Spinal cord (tissue), 10 donors: Measurements from ENCODE around the gene TREML4. TPM values are rescaled to one million over a fixed set of nuclear protein-coding genes. Genes with fewer than 3 reads are reported as not detected.

ENCODE experiments used
- DNase-seq, 6 donors: peaks; one replicate each; pipeline versions ENCODE4 v3.0.0 to v3.0.0-alpha.2; 2013 to 2015; ENCODE audit warnings: low spot score in 6 of 6, low read depth in 4 of 6
- H3K27ac ChIP-seq: one replicate; pipeline ENCODE4 v1.5.1; 2013; ENCODE audit warnings: low read depth, low read length, control low read depth
- H3K27me3 ChIP-seq: one replicate; pipeline ENCODE4 v1.6.1; 2013; ENCODE audit warnings: low read length; ENCODE audit not compliant: control insufficient read depth, insufficient read depth
- H3K36me3 ChIP-seq: one replicate; pipeline ENCODE4 v1.6.1; 2013; ENCODE audit warnings: low read length; ENCODE audit not compliant: control insufficient read depth, insufficient read depth
- H3K4me1 ChIP-seq: one replicate; pipeline ENCODE4 v1.6.1; 2013; ENCODE audit warnings: low read length; ENCODE audit not compliant: control insufficient read depth, insufficient read depth
- H3K4me3 ChIP-seq: one replicate; pipeline ENCODE4 v1.5.1; 2013; ENCODE audit warnings: low read depth, low read length, control low read depth
- H3K9me3 ChIP-seq: one replicate; pipeline ENCODE4 v1.6.1; 2013; ENCODE audit warnings: low read length; ENCODE audit not compliant: control insufficient read depth, insufficient read depth
- WGBS: methylation state at CpG from one replicate; pipeline ENCODE4 v1.1.5; 2013; ENCODE audit warnings: missing lambda C conversion rate; ENCODE audit not compliant: insufficient coverage; 5-methylcytosine and 5-hydroxymethylcytosine counted together
- polyA plus RNA-seq, 2 donors: library from polyadenylated mRNA; unstranded; fragments of 120-200 nt; gene quantifications; one replicate each; pipeline ENCODE4 v1.2.1, GENCODE V29; 2013; ENCODE audit not compliant: insufficient read length in 2 of 2
- total RNA-seq, 2 donors: library from RNA; depleted of rRNA in 1 of 2; stranded (reverse); fragments of 120-200 nt in 1 of 2; fragments of >200 nt in 1 of 2; gene quantifications; one replicate each; pipeline versions ENCODE4 v1.2.3 to v1.2.4, GENCODE V29; 2013 to 2014
- donor health status: healthy.

TREML4 gene
- total and polyA plus RNA-seq, 4 donors, result 0.10 TPM; not detected in 3

DNA sequence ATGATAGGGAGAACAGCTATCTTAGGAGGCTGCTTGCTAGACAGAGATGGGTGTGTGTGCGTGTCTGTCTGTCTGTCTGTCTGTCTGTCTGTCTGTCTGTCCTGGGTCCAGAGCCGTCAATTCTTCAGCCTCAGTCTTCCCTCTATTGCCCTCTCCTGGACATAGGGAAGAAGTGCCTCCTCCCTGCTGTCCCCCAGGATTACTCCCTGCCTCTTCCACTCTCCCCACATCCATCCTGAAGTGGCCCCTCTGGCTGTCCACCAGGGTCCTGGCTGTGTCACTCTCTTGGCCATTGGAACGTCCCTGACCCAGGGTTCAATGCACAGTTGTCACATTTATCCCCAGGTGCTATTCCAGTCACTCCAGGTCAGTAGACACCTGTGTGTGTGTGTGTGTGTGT, 37.4 kb upstream of the TREML4 start:
- WGBS, result 100% methylated on average over 2 of the region's 3 CpGs

DNA sequence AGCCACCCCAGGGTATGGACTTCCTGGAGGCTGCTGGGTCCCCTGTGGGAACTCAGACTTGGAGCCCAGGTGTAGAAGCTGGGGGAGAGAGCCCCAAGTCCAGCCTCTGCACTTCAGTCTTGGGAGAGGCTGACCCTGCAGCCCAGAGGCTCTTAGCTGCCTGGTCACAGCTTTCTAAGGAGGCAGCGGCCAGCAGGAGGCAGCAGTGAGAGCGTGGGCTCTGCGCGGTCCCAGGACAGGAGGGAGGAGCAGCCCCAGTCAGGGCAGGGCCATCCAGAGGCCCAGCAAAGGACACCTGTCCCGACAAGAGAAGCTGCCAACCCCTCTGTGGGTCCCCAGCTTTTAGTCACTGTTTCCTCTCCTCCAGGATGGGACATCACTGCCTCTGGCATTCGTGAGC, 36.6 kb upstream of the TREML4 start:
- H3K4me3 ChIP-seq, result no peak overlapping the region
- peak in 1 of 6 donors; percentile 5 for DNase-seq
- no peaks in the 10 kb centered on the region for H3K27me3 ChIP-seq
- H3K4me1 ChIP-seq, result no peaks in the 10 kb centered on the region
- H3K36me3 ChIP-seq, result no peaks in the 10 kb centered on the region
- no peak overlapping the region for H3K27ac ChIP-seq
- H3K9me3 ChIP-seq, result no peaks in the 10 kb centered on the region
- WGBS, result 18% methylated on average over 4 of the region's 6 CpGs

More for the DNA sequence above, 37.4 kb upstream of the TREML4 start:
- Histone ChIP-seq H3K27ac (no peak overlapping the region), H3K27me3 (no peaks in the 10 kb centered on the region), H3K9me3 (no peaks in the 10 kb centered on the region), H3K4me3 (no peak overlapping the region), H3K36me3 (no peaks in the 10 kb centered on the region), H3K4me1 (no peaks in the 10 kb centered on the region)
- no peak for DNase-seq

DNA sequence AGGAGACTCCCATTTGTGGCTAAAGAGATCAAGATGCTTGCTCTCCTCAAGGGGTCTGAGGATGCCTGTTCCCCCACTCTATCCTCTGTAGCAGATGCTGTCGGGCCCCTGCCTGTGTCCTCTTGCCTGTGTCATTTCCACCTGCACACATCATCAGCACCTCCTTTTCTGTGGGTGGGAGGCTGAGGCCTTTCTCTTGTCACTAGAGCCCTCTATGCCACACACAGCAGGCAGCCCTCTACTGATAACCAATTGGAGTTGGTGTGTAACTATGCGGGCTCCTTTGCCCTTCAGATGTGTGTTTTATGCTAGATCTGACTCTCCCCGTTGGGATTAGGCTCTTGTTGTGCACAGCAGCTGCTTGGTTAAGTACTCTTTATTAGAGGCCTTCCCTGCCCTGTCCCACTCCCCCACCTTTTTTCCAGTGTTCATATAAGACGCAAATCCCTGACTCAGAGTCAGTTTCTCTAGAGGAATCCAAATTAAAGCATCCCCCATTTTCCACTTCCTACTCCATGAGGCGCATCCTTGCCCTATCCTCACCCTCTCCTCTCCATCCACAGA, 34.9 kb upstream of the TREML4 start:
- no peaks in the 10 kb centered on the region for H3K4me1 ChIP-seq
- WGBS, result 81% methylated on average over 4 of the region's 5 CpGs

DNA sequence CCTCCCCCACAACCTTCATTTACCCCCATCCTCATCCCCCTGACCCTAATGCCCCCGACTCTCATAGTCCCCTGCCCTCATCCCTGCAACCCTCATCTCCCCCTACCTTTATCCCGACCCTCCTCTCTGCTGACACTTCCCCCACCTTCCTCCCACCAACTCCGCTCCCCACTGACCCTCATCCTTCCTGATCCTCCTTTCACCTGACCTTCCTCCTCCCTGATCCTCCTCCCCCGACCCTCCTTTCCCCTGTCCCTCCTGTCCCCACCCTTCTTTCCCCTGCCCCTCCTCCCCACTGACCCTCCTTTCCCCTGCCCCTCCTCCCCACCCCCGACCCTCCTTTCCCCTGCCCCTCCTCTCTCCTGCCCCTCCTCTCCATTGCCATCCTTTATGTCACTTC, 34.3 kb upstream of the TREML4 start:
- no peaks in the 10 kb centered on the region for H3K27me3 ChIP-seq
- no peak for DNase-seq
- H3K9me3 ChIP-seq, result no peaks in the 10 kb centered on the region
- H3K4me1 ChIP-seq, result no peaks in the 10 kb centered on the region
- H3K36me3 ChIP-seq, result no peaks in the 10 kb centered on the region
- no peak overlapping the region for H3K27ac ChIP-seq
- H3K4me3 ChIP-seq, result no peak overlapping the region
- 64% methylated on average over 3 of the region's 5 CpGs for WGBS

More for the DNA sequence above, 34.9 kb upstream of the TREML4 start:
- Histone ChIP-seq H3K27me3 (no peaks in the 10 kb centered on the region), H3K4me3 (no peak overlapping the region), H3K9me3 (no peaks in the 10 kb centered on the region), H3K36me3 (no peaks in the 10 kb centered on the region), H3K27ac (no peak overlapping the region)
- DNase-seq, result no peak

DNA sequence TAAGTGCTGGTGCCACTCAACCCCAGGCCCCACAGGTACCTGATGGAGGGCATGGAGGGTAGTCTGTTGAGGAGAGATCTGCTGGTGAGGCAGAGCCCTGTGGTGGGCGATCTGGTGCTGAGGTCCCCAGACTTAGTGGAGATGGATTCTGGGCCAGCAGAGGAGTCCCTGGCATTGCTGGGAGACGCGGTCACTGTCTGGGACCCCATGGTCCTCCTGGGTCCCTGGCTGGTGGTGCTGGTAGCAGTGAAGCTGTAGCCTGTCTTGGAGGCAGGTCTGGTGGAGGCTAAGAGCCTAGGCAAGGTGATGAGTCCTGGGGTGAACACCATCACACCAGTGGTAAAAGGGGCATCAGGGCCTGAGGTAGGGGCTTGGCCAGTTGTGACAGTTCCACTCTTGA, 33.8 kb upstream of the TREML4 start:
- H3K4me3 ChIP-seq, result no peak overlapping the region
- no peak for DNase-seq
- 98% methylated on average over 3 of the region's 3 CpGs for WGBS
- H3K27me3 ChIP-seq, result no peaks in the 10 kb centered on the region
- H3K4me1 ChIP-seq, result no peaks in the 10 kb centered on the region
- no peaks in the 10 kb centered on the region for H3K9me3 ChIP-seq
- no peak overlapping the region for H3K27ac ChIP-seq
- no peaks in the 10 kb centered on the region for H3K36me3 ChIP-seq

DNA sequence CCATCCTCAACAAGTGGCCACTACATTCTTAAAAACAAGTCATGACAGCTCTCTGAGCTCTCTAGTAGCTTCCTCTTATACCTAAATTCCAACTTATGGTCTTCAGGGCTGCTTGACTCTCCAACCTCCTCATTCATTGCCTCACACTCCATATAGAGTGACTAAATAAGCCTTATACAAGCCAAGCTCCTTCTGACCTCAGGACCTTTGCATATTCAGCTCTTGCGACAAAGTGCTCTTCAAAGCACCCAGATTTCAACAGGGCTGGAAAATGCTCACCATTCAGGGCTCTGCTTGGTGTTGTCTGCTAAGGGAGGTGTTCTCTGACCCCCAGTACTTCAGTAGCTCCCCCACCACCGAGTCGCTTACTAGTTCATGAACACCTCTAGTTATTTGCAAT, 30.9 kb upstream of the TREML4 start:
- no CpG with 5 or more reads among the region's 3 CpGs for WGBS
- no peak for DNase-seq
- no peak overlapping the region for H3K27ac ChIP-seq
- H3K27me3 ChIP-seq, result no peaks in the 10 kb centered on the region
- no peaks in the 10 kb centered on the region for H3K36me3 ChIP-seq
- H3K9me3 ChIP-seq, result no peaks in the 10 kb centered on the region
- no peak overlapping the region for H3K4me3 ChIP-seq
- H3K4me1 ChIP-seq, result no peaks in the 10 kb centered on the region

DNA sequence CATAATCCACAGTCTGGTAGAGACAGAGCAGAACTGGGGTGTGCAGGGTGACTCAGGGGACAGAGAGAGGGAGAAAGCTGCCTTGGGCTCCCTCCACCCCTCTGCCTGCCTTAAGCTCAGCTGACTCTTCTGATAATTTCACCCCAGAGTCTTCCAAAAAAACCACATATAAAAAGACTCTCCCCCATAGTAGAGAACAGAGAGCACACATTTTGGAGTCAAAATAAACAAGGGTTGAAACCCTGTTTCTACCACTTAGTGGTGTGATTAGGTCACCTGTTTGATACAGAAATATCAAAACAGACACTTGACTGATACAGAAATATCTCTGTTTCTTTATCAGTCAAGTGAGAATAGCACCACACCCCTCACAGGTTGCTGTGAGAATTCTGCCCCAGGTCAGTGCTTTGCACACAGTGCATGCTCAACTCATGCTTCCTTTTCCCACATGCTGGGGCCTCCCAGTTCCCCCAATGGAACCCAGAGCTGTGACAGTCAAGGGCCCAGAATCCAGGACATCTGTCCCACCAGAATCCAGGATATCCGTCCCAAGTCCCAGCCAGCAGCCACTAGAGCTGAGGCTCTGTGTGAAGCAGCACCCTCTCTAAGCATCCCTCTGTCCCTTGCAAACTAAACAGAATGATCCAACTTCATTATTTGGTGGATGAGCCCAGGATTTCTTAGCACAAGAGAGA, 28.4 kb upstream of the TREML4 start:
- no peak overlapping the region for H3K27ac ChIP-seq
- H3K4me1 ChIP-seq, result no peaks in the 10 kb centered on the region
- no peaks in the 10 kb centered on the region for H3K27me3 ChIP-seq
- WGBS, result 89% methylated on average over 1 of the region's 1 CpG
- H3K9me3 ChIP-seq, result no peaks in the 10 kb centered on the region
- H3K4me3 ChIP-seq, result no peak overlapping the region
- no peak for DNase-seq
- no peaks in the 10 kb centered on the region for H3K36me3 ChIP-seq

DNA sequence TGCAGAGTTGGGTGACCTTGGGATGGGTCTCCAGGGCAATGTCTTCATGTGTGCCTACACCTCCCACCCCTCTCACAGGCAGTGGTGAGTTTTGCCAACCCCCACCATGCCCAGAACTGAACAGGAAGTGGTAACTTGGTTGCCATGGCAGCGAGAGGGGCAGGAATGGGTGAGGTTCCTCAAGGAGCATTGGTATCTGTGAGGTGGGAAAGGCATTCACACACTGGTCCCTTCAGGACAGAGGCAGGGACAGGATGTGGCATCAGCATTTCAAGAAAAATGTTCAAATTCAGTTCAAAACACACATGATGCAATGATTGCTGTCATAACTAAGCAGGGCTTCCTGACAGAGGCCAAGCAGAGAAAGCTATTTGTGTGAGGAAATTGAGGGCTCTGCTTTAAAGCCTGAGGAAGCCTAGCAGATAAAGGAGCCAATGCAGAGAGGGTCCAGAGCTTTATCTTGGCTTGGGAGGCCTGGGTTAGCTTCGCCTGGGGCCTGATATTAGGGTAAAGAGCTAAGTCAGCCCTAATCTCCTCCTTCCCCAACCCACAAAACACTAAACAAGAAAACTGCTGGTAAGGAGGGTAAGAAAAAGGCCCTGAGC, 27.8 kb upstream of the TREML4 start:
- WGBS, result no CpG with 5 or more reads among the region's 2 CpGs
- H3K27ac ChIP-seq, result no peak overlapping the region
- no peaks in the 10 kb centered on the region for H3K36me3 ChIP-seq
- H3K4me3 ChIP-seq, result no peak overlapping the region
- H3K4me1 ChIP-seq, result no peaks in the 10 kb centered on the region
- H3K9me3 ChIP-seq, result no peaks in the 10 kb centered on the region
- peak in 4 of 6 donors; percentile 0 to 40 (median 4) for DNase-seq
- no peaks in the 10 kb centered on the region for H3K27me3 ChIP-seq

DNA sequence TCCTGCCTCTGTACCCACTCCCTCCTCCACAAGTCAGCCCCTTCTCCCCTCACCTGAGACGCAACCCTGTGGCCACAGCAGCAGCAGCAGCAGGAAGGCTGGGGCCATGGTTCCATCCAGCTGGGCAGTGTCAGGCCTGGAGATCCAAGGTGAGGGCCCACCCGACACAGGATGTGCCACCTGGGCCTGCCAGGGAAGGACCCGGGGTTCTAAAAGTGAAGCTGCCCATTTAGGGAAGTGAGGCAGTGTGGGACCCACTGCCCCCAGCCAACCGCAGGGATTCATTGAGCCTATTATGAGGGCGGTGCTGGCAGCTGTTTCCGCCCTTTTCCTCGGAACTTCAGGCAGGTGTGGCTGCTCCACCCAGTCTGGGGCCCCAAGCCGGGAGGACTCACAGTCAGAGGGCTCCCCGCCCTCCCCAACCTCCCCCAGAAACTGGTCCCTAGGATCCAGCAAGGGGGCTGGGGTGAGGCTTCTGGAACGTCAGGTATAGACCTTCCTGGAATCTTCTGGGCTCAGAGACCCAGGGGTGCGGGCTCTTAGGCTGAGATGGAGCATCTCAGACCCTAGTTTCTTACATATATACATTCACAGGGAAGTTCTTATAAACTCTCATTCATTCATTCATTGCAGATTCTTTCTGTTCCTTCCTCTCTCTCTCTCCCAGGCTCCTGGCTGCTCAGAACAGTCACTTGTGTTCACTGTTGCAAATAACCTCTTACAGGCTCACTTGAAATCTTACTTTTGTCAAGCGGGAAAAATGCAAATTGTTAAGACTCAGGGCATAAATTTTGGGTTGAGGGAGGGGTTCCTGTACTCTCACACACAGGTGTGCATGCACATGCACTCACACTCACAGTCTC, 27.0 kb upstream of the TREML4 start, which contains the start of gene TREML2:
Gene TREML2, minus strand, starts transcription at position 249 of the 863 bp plus-strand sequence. Its CDS starts 141 bp downstream, at position 108.
- H3K27ac ChIP-seq, result no peak within 1 kb of the TSS

More for the DNA sequence above, 27.0 kb upstream of the TREML4 start, which contains the start of gene TREML2:
- Histone ChIP-seq H3K27me3 (no peaks in the 10 kb centered on the region), H3K4me1 (no peaks in the 10 kb centered on the region), H3K4me3 (no peak within 1 kb of the TSS), H3K36me3 (no peaks in the 10 kb centered on the region), H3K9me3 (no peaks in the 10 kb centered on the region)
- WGBS, result 82% methylated on average over 5 of the region's 12 CpGs
- no peak for DNase-seq
